Mucosa of gallbladder (tissue), 1 donor: ENCODE measurements around the gene GCLC. TPM values are rescaled to one million over a fixed set of nuclear protein-coding genes. Genes with fewer than 3 reads are reported as not detected.
"Not testable (repeated sequence)": the region's sequence is repeated elsewhere in the genome, so short reads cannot be mapped to it uniquely, and the experiment has no call there.

ENCODE experiments used
- DNase-seq: peaks from one replicate; pipeline ENCODE4 v3.0.0-alpha.2; 2020; ENCODE audit warnings: low spot score
- total RNA-seq: library from RNA; stranded (reverse); gene quantifications from one replicate; pipeline ENCODE4 v1.2.1, GENCODE V29; 2021
- donor health status: DM: no; HTN: no; CAD: no.

The GCLC gene
- total RNA-seq, 1 donor from 2014 or later, result 63.9 TPM

DNA sequence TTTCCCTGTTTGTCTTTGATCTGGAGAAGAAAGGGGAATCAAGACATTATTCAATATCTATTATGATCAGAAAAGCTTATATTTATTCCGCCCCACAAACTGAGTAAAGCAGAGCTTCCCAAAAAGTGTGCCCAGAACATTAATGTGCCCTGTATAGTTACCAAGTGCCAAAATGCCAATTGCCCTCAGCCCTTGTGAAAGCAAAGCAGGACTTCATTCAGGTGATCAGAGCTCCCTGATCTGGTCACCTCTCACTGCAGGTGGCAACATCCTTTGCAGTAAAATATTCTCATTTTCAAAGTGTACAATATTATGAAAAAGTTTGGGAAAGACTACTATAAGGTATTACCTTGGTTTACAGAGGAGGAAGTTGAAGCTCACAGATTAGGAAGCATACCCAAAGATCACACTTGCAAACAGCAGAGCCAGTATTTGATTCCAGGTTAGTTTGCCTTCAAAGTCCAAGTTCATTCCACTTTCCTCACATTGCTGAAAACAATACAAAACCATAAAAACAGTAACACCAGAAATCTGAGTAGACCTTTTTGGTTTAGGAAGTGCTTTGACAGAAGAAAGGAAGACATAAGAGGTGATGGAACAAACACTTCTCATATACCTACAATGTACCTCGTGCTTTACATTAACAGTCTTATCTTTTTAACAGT, 19.6 kb upstream of the GCLC start:
- DNase-seq, result no peak

DNA sequence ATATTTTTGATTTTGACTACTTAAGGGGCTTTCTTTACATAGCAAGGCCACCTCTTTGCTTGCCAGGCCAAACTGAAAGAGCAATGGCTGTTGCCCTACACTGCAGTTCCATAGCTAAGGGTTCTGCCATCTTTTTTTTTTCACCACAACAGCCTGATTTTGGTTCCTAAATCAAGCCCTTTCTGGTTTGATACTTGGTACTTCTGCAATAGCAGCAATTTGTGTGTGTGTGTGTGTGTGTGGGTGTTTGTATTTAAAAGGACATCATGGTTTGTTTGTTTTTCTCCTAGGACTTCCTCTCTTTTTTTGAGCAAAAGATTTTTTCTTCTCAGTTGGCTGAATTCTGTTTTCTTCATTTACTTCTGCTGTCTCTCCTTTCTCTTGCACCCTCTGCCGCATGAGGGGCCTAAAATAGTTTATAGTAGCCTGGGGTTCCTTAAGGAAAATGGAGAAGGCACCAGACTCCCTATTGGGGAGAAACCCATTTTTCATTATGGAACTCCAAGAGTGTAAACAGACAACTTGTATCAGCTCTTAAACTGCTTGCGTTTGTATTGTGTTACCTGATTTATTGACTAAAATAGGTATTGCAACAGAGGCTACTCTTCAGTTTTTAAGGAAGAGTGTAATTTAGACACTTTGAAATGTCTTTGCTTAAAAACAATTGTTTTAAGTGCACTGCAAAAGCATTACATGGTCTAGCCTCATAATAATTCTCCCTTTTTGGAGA, 12.2 kb upstream of the GCLC start:
- DNase-seq, result no peak

DNA sequence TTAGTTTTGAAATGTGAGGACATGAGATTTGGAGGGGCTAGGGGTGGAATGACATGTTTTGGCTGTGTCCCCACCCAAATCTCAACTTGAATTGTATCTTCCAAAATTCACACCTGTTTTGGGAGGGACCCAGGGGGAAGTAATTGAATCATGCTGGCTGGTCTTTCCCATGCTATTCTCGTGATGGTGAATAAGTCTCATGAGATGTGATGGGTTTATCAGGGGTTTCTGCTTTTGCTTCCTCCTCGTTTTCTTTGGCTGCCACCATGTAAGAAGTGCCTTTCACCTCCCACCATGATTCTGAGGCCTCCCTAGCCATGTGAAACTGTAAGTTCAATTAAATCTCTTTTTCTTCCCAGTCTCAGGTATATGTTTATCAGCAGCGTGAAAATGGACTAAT, 8.7 kb upstream of the GCLC start:
- DNase-seq, result not testable (repeated sequence)

DNA sequence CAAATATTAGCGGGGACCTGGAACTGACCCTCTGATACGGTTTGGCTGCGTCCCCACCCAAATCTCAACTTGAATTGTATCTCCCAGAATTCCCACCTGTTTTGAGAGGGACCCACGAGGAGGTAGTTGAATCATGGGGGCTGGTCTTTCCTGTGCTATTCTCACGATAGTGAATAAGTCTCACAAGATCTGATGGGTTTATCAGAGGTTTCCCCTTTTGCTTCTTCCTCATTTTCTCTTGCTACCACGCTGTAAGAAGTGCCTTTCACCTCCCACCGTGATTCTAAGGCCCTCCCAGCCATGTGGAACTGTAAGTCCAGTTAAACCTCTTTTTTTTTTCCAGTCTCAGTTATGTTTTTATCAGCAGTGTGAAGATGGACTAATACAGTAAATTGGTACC, 6.8 kb upstream of the GCLC start:
- not testable (repeated sequence) for DNase-seq

DNA sequence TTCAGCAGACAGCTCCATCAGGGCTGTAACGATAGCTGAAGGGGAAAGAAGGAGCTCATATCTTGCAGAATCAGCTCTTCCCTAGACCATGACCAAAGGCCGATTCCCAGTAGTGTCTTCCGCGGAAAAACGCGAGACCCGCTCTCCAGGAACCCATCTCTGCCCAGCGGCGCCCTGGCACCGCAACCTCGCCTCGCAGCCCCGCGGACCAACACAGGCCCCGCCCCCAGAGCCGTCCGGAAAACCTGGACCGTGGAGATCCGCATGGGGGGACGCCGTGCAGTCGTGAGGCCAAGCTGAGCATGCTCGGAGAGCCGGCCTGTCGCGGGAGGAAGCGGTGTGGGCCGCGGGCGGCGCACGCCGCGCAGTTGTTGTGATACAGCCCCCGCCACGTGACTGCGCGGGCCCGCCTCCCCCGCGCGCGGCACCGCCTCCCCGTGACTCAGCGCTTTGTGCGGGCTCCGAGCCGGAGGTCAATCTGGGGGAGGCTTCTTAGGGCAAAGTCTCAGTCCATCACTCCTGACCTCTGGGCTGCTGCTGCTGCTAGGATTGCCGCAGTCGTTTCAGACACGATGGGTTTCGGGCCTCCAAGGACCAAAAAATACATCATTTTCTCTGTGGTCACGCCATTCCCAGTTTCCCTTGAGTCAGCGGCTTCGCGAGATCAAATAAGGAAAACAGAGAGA, 3.1 kb upstream of the GCLC start:
- DNase-seq, result peak; percentile 98

DNA sequence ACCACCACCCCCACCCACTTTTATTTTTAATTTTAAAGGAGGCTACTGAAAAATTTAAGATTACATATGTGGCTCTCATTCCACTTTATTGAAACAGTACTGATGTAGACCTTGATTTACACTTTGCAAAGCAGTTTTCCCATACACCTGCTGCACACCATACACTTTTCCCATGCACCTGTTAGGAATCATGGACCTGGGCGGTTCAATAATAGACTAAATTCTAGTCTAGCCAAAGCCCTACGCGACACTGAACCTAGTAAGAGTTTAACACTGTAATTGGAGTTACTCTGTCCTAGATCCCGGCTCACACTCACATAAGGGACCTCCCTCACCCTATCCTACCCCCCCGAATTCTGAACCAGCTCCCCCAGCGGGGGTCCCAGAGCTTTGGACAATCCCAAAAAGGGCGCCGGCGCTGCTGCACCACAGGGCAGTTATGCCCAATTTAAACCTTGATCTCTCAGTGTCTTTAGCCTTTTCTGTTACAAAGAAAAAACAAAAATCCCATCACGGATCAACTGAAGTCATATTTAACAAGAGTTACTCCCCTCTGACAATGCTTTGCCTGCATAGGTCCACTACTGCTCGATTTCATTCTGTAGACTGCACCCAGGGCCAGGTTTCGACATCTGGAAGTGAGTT, 2.4 kb upstream of the GCLC start:
- DNase-seq, result no peak

DNA sequence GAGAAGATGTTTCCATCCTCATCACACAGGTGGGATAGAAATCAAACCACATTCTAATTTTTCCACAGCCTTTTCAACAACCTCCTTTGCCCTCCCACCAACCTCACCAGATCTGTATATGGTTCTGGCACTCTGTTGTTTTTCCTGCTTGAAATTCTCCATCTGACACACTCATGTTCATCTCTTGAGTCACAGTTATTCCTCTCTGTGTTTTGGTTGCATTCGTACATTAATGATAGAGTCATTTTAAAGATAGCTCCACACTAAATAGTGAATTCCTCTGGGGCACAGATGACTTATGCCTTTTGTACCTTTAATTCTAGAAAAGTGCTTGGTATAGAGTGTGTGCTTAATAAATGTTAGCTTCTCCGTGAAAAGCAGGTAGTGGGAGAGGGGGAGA, 1.4 kb upstream of the GCLC start:
- no peak for DNase-seq

DNA sequence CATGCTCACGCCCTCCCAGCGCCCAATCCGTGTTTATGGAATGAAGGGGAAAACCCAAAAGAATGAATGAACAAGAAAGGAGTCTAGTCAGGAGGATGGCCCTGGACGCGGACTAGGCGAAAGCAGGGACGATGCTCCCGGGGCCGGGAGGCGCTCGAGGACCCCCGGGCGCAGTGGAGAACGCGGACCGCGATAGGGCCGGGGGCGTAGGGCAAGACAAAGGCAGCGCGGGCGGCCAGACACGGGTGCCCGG, 758 bp downstream of the GCLC start:
- DNase-seq, result no peak

DNA sequence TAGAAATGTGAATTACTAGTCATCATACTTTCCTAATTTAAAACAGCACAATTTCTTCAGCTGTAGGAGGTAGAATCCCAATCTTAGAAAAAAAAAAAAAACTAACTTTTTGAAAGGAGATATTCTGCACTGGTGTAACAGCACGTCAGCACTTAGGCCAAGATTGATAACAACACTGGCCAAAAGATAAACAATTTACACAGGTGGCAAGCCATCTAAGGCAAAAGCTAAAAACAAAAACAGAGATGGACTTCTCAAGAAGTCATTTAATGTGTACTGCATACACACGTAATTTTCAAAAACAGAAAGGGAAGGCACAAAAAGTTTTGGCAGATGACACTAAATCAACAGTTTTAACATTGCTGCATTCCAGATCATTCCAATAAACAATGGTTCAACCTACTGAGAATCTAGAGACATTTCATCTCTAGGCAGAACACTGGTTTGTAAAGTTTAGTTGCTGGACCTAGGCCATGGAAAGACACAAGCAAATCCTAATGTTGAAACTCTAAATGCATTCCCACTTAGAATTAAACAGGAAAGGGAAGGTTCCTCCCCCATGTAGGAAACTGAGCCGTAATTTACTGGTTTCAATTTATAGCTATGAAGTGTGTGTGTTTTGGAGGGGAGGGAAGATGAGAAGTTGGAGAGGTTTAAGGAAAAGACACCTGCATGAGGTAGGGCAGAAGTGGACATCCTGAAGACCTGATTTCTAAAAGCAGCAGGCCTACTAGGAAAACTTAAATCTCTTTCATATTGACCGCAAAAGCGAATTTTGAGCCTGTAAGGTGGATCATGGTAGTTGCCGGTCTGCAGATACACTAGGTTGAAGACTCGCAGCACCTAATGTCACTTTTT, 1.3 kb downstream of the GCLC start:
- DNase-seq, result no peak

DNA sequence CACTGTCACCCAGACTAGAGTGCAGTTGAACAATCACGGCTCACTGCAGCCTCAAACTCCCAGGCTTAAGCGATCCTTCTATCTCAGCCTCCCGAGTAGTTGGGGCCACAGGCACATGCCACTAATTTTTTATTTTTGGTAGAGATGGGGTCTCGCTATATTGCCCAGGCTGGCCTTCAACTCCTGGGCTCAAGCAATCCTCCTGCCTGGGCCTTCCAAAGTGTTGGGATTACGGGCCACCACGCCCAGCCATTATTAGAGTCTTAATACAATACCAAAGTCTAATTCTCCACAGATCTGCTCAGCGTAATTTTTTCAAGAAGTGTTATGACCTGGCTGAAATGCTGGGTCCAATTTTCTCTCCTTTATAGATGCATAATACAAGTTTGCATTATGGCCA, 3.0 kb downstream of the GCLC start:
- no peak for DNase-seq

DNA sequence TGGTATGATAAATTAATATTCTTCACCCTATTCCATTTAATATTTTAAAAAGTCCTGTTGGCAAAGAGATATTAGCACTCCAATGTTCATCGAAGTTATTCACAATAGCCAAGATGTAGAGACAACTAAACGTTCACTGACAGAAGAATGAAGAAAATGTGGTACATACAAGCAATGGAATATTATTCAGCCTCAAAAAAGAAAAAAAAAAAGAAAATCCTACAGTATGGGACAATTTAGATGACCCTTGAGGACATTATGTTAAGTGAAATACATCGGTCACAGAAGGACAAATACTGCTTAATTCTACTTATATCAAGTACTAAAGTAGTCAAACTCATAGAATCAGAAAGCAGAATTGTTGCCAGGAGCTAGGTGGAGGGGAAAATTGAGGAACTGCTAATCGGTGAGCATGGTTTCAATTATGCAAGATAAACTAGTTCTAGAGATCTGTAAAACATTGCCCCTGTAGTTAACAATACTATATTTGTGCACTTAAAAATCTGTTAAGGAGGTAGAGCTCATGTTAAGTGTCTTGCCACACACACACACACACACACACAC, 4.7 kb downstream of the GCLC start:
- DNase-seq, result no peak

DNA sequence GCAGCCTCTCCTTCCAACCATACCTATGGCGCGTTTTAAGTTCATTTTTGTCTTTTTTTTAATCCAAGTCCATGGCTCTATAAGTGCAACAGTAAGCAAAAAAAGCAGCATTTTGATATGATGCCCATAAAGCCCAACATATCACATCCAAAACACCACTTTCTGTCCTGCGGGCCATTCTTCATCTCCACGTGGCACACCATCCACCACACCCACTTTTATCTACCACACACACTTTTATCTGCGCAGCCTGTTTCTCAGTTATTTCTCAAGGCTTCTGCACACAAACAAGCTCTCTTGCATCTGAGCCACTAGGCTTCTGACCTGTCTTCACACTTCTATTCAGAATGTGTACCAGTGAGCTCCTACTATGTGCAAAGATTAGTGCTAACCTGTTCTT, 5.3 kb downstream of the GCLC start:
- no peak for DNase-seq

DNA sequence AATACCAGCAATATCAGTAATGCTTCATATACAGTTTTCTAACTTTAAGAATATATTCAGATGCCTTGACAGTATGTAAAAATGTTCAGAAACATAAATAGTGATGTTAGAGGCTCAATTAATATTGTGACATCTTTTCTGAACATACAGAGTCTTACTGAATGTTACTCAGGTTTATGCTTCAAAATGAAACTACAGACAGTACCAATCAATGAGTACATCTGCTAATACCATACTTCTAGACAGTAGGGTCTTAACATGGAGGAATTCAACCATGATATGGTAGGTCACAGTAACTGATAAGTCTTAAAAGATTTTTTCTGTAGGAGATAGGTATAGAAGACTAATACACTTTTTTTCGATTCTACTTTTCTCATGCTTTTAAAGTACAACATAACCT, 8.3 kb downstream of the GCLC start:
- DNase-seq, result no peak

DNA sequence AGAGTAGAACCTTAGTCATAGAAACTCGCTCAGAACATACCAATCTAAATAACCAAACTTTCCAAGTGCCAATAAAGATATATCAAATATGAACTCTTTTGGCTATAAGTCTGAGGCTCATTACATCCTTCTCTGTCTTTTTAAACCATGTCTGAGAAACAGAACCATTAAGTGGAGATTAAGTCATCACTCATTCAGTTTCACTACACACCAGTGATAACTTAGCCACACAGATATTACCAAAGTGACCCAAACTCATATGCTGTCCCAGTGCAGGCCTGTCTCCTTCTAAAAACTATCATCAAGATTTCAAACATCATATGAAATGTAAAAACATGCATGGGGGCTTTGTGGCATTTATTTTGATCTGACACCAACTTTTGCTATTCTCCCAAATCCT, 12.0 kb downstream of the GCLC start:
- DNase-seq, result no peak

DNA sequence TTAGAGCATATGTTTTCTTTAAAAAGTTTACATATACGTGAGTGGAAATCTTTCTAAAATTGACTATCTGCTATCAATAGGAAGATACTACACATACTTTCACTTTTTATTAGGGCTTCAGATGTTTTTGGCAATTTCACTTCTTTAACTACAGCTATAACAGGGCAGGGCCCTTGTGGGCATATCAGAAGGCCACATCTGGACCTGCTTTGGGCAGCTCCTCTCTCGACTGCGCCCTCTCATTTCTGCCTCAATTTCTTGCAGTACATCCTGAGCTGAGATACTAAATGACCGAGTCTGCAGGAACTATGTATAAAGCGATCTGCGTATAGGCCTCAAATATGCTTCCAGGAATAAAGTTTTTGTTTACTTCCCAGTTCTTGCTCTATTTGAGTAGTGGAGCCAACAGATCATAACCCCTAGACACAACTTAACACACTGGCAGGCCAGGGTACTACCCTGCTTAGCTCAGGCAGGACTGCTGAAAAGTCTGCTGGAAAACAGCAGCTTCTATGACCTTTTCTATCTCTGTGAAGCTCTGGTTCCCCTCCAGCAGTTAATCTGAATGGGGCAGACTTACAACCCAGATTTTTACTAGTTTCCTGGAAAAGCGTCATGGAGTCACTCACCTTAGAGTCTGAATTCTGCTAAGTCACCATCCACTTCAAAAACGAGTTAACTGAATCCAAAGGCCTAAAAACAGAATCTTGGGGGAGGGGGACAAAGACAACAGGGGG, 12.7 kb downstream of the GCLC start:
- DNase-seq, result no peak

DNA sequence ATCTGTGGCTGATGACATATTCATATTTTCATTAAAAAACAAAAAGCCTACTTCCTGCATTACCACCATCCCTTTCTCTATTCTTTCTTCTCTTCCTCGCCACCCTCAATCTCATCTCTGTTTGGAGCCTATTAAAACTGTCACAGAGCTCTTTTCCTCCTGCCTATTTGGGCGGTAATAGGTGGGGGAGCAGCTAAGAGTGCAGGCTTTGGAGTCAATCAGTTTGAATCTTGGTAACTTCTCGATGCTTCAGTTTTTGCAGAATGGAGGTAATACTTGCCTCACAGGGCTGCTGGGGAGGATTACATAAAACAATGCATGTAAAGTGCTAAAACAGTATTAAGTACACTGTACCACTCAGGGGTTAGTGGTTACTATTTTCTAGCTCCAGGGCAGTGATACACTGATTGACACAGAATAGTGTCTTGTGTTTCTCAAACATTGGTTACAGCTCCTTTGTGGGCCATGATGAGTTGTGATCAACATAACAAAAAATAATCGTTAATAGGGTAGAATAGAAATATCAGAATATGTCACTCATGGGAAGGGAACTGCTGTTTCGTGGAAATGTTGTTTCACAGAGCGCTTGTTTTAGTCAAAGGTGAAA, 14.0 kb downstream of the GCLC start:
- no peak for DNase-seq

DNA sequence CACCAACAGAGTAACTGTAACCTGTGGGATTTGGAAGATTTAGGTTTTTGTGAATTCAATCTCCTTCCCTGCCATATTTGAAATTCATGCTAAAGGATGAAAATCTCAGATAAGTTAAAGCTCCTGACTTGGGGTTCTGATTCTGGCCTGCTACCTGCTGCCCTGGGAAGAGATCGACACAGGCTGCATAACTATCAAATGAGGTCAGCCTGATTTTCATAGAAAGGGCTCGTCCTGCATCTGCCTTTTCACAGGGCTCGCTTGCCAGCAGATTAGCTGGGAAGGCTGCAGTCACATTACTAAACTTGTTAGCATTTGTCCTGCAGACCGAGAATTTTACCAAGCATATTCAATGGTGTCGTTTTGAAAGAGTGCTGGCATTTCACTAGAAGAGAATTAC, 14.6 kb downstream of the GCLC start:
- peak; percentile 32 for DNase-seq

DNA sequence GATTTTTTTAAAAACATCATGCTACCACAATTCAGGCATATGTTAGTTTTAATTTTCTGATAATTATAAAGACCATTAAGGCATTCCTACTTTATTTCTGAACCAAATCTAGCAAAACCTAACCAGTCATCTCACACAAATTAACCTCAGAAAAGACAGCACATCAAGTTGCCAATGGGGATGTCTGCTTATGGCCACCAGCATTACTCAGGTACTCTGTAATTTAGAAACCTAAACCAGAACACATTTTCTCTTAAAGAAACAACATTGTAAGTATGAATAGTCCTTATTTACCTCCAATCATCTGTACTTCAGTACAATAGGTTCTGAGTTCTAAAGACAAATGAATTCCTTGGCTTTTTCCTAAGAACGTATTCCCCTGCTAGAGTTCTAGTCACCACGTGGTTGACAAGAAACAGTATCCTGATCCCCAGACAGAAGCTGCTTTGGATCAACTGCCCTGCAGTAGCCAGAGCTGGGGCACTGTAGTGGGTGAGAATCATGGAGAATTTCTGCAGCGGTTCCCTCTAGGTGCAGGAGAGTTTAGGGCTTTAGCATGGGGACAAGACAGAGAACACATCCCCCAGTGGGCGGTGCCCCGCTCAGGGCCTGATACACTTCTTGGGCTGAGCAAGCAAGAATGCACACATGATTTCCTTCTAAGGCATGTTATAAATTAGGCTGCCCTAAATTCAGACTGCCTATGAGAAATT, 15.4 kb downstream of the GCLC start:
- DNase-seq, result no peak

DNA sequence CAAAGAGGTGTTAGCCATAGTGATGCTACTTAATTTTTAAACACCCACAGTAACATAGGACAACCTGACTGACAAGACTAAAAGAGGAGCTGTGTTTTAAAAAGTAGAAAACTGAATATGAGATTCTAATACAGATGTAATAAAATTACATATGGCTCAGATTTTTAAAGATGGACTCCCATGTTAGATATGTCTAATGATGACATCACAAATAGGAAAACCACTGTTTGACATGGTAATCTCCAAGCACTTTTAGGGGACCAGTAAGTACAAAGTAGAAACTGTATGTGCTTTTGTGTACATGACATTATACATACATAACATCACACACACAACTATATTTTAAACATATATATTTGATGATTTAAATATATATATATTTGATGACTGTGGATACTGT, 16.8 kb downstream of the GCLC start:
- DNase-seq, result no peak

DNA sequence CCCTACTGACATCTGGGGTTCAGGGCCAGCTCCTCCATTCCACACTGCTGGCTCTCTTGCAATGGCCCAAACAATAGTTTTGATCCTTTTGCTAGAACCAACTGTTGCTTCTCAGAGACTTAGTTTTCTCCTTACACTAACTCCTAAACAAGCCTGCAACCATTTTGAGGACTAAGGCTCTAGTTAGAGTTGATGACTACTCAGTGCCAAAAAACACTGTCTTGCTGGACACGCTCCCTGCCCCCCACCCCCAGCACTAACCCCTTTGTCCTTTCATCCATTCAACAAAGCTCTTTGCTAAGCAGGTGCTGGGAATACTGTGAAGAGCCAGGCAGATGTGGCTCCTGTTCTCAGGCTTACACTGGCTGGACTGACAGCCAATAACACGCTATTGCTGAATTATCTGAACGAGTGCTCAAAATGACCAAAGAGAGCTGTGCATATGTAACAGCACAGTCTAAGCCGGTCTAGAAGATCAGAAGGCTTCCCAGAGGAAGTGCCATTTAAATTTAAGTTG, 17.6 kb downstream of the GCLC start:
- DNase-seq, result no peak
